Measurements from ENCODE around the gene NDUFB7.
A peak's percentile ranks its signal among the peaks of the same experiment; 100 is the strongest.
"Not testable (repeated sequence)": the region's sequence is repeated elsewhere in the genome, so short reads cannot be mapped to it uniquely, and the experiment has no call there.

The NDUFB7 gene
- total RNA-seq, result 18.8 to 74.5 (median 39.7) reads per million in 17 experiments

DNA sequence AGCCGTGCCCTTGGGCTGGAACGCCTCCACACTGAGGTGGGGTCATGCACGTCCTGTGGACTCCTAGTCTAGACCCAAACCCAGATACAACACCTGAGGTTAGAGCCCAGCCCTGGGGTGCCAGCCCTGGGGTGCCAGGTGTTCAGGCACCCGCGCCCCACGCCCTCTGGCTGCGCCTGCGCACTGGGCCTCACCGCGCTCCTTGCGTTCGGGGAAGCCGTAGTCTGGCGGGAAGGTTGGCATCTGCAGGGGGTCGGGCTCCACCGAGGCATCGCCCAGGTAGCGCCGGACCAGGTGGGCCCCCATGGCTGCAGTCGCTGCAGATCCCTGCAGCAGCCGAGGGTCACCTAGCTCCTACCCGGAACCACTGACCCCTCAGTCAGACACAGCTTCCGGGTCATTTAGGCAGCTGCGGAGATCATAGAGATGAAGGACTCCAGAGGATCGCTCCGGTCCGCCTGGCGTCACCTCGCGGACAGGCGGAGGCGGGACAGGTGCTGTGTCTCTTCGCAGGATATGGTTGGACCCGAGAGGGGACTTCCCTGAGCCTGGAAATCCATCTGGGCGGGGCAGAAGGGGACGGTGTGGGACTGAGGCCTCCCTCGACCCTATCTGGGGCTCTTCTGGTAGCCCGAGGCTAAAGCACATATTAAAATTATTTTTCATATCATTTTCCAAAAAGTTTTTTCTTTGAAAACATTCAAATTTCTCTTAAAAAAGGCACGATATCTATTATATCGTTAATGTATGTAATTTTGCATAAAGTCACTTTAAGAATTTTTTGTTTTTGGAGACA lies at the start of gene NDUFB7:
Gene NDUFB7 (minus strand): TSS at position 372 of the 796 bp plus-strand sequence. CDS start 66 bp downstream, at position 306.
- DNase-seq, result peak; percentile 95 to 97 (median 97)

DNA sequence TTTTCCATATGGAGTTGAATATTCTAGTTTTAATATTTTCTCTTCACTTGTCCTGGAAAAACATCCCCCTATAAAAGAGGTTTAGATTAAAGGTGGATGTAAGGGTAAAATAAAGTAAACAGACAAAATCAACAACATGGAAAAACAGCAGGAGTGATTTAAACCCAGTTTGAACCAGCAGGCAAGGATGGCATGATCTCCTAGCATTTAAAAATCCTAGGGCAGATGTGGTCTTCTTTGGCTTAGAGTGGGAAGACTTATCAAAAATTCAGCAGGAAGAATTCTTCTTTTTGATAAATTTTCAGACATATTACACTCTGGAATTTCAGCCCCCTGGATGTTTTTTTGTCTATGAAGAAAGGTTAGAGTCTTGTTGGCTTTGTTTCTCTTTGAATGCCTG lies 47.5 kb upstream of the NDUFB7 start:
- no peak for DNase-seq

GRCh38 chr19:14616407-14616806 lies 44.5 kb upstream of the NDUFB7 start:
- peak; percentile 75 to 89 (median 81) for DNase-seq

DNA sequence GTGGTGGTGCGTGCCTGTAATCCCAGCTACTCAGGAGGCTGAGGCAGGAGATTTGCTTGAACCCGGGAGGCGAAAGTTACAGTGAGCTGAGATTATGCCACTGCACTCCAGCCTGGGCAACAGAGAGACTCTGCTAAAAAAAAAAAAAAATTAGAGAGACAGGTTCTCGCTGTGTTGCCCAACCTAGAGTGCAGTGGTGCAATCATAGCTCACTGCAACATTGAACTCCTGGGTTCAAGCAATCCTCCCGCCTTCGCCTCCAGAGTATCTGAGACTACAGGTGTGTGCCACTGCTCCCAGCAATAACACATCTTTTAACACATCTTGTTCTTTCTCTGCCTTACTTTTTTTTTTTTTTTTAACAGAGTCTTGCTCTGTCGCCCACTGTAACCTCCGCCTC lies 43.8 kb upstream of the NDUFB7 start:
- peak in 1 of 4 experiments; percentile 26 for DNase-seq

GRCh38 chr19:14614099-14614412 lies 42.2 kb upstream of the NDUFB7 start:
- peak; percentile 86 to 95 (median 91) for DNase-seq

DNA sequence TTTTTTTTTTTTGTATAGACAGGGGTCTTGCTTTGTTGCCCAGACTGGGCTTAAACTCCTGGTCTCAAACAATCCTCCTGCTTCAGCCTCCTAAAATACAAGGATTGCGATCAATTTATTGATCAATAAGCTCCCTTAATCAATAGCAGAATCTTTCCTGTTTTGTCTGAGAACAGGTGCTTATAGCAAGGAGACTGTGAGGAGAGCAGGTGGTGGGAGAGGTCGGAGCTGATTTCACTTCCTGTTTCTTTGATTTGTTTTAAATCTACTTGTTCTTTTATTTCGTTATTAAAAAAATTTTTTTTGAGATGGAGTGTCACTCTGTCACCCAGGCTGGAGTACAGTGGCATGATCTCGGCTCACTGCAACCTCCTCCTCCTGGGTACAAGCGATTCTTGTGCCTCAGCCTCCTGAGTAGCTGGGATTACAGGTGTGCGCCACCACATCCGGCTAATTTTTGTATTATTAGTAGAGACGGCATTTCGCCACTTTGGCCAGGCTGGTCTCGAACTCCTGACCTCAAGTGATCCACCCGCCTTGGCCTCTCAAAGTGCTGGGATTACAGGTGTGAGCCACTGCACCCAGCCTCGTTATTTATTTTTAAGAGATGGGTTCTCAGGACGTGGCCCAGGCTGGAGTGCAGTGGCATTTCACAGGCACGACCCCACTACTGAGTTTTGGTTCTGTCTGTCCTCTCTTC lies 41.7 kb upstream of the NDUFB7 start:
- not testable (repeated sequence) for DNase-seq

DNA sequence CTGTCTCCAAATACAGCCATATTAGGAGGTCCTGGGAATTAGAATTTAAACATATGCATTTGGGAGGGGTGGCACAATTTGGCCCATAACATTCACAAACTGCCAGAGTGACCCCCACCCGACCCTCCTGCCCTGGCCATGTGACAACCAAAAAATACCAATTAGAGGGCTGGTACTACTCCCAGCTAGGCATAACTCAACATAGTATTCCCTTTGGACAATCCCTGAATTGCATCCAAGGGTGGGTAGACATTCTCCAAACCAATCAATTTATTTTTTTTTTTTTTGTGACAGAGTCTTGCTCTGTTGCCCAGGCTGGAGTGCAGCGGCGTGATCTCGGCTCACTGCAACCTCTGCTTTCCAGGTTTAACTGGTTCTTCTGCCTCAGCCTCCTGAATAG lies 40.8 kb upstream of the NDUFB7 start:
- DNase-seq, result no peak

- DNase-seq, result not testable (repeated sequence)
Observed at GRCh38 chr19:14612242-14612641, 40.4 kb upstream of the NDUFB7 start.

DNA sequence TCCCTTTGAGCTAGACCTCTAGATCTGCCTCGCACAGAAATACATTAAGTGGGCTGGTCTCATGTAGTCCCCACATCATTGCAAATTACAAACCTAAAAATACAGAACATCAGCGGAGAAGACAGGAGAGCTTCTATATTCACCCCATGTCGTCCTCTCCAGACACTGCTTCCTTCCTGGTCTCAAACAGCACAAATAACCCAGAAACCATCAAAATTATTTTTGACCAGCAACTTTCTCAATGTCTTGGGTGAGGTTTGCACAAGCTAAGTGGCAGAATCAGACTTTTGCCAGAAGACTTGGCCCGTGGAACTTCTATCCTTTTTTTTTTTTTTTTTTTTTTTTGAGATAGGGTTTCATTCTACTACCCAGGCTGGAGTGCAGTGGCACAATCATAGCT lies 39.2 kb upstream of the NDUFB7 start:
- DNase-seq, result peak in 2 of 4 experiments; percentile 10 to 18

DNA sequence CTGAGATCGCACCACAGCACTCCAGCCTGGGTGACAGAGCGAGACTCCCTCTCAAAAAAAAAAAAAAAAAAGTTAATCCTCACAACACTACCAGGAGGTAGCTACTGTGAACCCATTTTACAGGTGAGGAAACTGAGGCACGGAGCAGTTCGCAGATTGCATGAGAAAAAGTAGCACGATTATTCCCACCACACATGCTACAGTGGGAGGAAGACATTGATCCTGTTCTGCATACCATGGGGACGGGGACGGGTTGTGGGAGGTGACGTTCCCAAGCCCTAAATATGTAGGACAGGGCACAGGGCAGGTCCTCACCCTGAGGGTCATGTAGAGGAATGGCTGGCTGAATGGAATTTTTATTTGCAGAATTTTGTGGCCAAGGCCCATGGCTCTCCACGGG lies 34.8 kb upstream of the NDUFB7 start:
- DNase-seq, result no peak

GRCh38 chr19:14603990-14604387 lies 32.1 kb upstream of the NDUFB7 start:
- no peak for DNase-seq

GRCh38 chr19:14599548-14600147 lies 27.8 kb upstream of the NDUFB7 start:
- DNase-seq, result no peak

DNA sequence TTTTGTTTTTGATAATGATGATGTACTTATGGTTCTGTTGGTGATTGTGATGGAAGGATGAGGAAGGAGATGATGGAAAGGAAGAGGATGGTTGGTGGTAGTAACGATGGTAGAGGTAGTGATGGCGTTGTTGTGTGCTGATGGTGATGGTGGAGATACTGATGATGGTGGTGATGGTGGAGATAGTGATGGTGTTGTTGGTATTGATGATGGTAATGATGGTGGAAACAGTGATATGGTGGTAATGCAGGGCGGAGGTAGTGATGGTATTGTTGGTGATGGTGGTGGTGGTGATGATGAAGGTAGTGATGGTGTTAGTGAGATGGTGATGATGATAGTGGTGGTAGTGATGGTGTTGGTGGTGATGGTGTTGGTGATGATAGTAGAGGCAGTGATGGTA lies 23.7 kb upstream of the NDUFB7 start:
- DNase-seq, result no peak

GRCh38 chr19:14589433-14589832 lies 17.6 kb upstream of the NDUFB7 start:
- peak; percentile 38 to 79 (median 52) for DNase-seq

GRCh38 chr19:14585187-14585586 lies 13.3 kb upstream of the NDUFB7 start:
- peak; percentile 61 to 91 (median 66) for DNase-seq

DNA sequence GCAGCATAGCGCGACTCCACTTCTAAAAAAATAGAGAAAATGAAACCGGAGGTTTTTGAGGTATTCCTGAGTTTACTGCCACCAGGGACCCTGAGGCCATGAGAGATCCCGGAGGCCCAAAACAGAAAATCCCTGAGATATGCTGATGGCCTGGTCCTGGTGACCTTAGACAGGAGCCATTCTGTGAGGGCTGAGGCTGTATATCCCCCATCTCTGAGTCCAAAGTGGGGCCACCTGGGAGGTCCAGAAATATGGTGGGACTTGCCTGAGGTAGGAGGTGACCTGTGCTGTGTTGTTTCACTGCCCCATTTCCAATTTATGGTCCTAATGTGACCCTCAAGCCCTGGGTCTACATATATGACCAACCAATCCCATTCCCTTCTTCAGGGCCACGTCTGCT lies 12.5 kb upstream of the NDUFB7 start:
- not testable (repeated sequence) for DNase-seq

- peak; percentile 31 to 67 (median 57) for DNase-seq
Observed at GRCh38 chr19:14582894-14583340, 11.1 kb upstream of the NDUFB7 start, which contains the start of gene CLEC17A. TSS of gene CLEC17A (plus strand) at chr19:14583084. CDS start at chr19:14583161, 77 bp downstream.

GRCh38 chr19:14580623-14581237 lies 8.9 kb upstream of the NDUFB7 start:
- DNase-seq, result no peak

- no peak for DNase-seq
Observed at GRCh38 chr19:14577885-14578427, 6.1 kb upstream of the NDUFB7 start.

DNA sequence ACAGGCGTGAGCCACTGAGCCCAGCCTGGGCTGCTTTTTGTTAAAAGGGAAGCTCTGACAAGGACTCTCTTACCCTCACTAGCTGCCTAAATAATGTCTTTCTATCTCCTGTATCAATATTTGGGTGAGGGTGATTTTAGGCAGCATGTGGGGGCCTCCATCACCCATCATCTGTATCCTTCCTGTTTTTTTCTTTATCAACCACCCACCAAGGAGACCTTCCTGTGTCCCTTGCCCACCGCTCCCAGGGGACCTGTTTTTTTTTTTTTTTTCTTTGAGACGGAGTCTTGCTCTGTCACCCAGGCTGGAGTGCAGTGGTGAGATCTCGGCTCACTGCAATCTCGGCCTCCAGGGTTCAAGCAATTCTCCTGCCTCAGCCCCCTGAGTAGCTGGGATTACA lies 5.4 kb upstream of the NDUFB7 start:
- DNase-seq, result no peak

GRCh38 chr19:14576363-14576762 lies 4.5 kb upstream of the NDUFB7 start:
- DNase-seq, result no peak

- no peak for DNase-seq
Observed at GRCh38 chr19:14575428-14575980, 3.6 kb upstream of the NDUFB7 start.
